ENCODE data around the gene KMT2C. TPM values are rescaled to one million over a fixed set of nuclear protein-coding genes. Genes with fewer than 3 reads are reported as not detected.

KMT2C gene
- total RNA-seq, 1 experiment from 2014 or later, result 45.4 TPM

GRCh38 chr7:152338561-152338960, 97.2 kb downstream of the KMT2C start:
- Mint-ChIP-seq H3K27ac (no peak overlapping the region), H3K36me3 (no peaks in the 10 kb centered on the region), H3K27me3 (ENCODE audit: low read depth) (no peaks in the 10 kb centered on the region), H3K4me3 (no peak overlapping the region), H3K4me1 (peaks cover 7% of the 10 kb centered on the region; the same call in 1 of the 2 replicates), H3K9me3 (no peaks in the 10 kb centered on the region)
- no peak for TF ChIP-seq ZNF532 (CRISPR knock-in tag; IDR thresholded peaks at IDR 0.05; ENCODE audit: borderline replicate concordance)
- no peak for TF ChIP-seq OVOL2 (CRISPR knock-in tag; IDR thresholded peaks at IDR 0.05; ENCODE audit: borderline replicate concordance)
- TF ChIP-seq STAT6 (CRISPR knock-in tag; conservative IDR thresholded peaks at IDR 0.05; ENCODE audit: low read depth), result no peak
- no peak for TF ChIP-seq SMAD4 (CRISPR knock-in tag; IDR thresholded peaks at IDR 0.05)
- no peak for TF ChIP-seq ATF2 (CRISPR knock-in tag; IDR thresholded peaks at IDR 0.05; ENCODE audit: borderline replicate concordance, low read depth)
- TF ChIP-seq KAT7 (CRISPR knock-in tag; IDR thresholded peaks at IDR 0.05; ENCODE audit: borderline replicate concordance), result no peak
- TF ChIP-seq CBFB (CRISPR knock-in tag; IDR thresholded peaks at IDR 0.05; ENCODE audit: low read depth), result no peak
- DNase-seq (ENCODE audit: low spot score), result no peak
- ChIA-PET POLR2A (no interaction called here), CTCF (no interaction called here)
- no peak for ATAC-seq

- Mint-ChIP-seq H3K27ac (no peak overlapping the region), H3K36me3 (no peaks in the 10 kb centered on the region), H3K9me3 (no peaks in the 10 kb centered on the region), H3K4me1 (peaks cover 7% of the 10 kb centered on the region; the same call in 1 of the 2 replicates), H3K27me3 (ENCODE audit: low read depth) (no peaks in the 10 kb centered on the region), H3K4me3 (no peak overlapping the region)
- DNase-seq (ENCODE audit: low spot score) (peak; percentile 18), ATAC-seq (peak; percentile 90)
- 0 out of 2 replicates have a peak, but pooled peaks have one; percentile 28 for TF ChIP-seq CTCF (IDR thresholded peaks at IDR 0.05)
- no peak for TF ChIP-seq TP53 (CRISPR knock-in tag; IDR thresholded peaks at IDR 0.05)
- TF ChIP-seq ERG (CRISPR knock-in tag; IDR thresholded peaks at IDR 0.05), result no peak
- no peak for TF ChIP-seq NR2C2 (CRISPR knock-in tag; IDR thresholded peaks at IDR 0.05)
- no peak for TF ChIP-seq E2F4 (CRISPR knock-in tag; IDR thresholded peaks at IDR 0.05; ENCODE audit: borderline replicate concordance, low read depth)
- TF ChIP-seq AFF4 (CRISPR knock-in tag; IDR thresholded peaks at IDR 0.05; ENCODE audit: borderline replicate concordance), result no peak
- ChIA-PET POLR2A (no interaction called here), CTCF (interaction anchor here (0.5 to 1.6 kb wide), 4 partner anchors 9 to 1242 kb away, joined by 3 to 9 read pairs (median 4); no protein-coding TSS in a partner anchor)
Observed at GRCh38 chr7:152336754-152337368, 98.9 kb downstream of the KMT2C start.
